Measurements from ENCODE around the gene MARCHF5.

The MARCHF5 gene

GRCh38 chr10:92290837-92291615 is at the start of gene MARCHF5, which contains the start of gene CPEB3:
Gene MARCHF5, plus strand, starts transcription at chr10:92291167. Its CDS starts 328 bp downstream, at chr10:92291495.
Gene CPEB3, minus strand, starts transcription at chr10:92291078. Its CDS starts 50,728 bp downstream, at chr10:92240350.
- peak; percentile 85 for DNase-seq (ENCODE audit: extremely low read depth, low read depth)
- TF ChIP-seq CTCF (IDR thresholded peaks at IDR 0.05; ENCODE audit: low read depth, low read length) = peak; percentile 49

DNA sequence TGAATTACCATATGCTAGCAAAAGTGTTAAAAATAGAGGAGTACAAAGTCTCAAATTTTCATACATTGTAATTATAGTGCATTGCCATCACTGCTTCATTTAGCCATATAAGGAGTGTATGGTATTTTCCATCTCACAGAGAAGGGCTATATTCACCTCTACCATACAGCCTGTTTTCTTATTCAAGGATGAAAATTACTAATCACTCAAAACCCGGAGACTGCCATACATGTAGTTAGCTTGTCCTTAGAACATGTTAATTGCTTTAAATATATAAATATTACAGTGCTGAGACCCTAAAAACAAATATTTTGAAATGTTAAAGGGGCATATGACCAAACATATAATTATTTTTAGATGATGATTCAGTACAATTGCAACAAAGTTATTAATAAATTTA is 49.5 kb upstream of the MARCHF5 start:
- no peak for DNase-seq (ENCODE audit: extremely low read depth, low read depth)
- TF ChIP-seq CTCF (IDR thresholded peaks at IDR 0.05; ENCODE audit: low read depth, low read length) = no peak

GRCh38 chr10:92242380-92242779 is 48.6 kb upstream of the MARCHF5 start:
- no peak for TF ChIP-seq CTCF (IDR thresholded peaks at IDR 0.05; ENCODE audit: low read depth, low read length)

DNA sequence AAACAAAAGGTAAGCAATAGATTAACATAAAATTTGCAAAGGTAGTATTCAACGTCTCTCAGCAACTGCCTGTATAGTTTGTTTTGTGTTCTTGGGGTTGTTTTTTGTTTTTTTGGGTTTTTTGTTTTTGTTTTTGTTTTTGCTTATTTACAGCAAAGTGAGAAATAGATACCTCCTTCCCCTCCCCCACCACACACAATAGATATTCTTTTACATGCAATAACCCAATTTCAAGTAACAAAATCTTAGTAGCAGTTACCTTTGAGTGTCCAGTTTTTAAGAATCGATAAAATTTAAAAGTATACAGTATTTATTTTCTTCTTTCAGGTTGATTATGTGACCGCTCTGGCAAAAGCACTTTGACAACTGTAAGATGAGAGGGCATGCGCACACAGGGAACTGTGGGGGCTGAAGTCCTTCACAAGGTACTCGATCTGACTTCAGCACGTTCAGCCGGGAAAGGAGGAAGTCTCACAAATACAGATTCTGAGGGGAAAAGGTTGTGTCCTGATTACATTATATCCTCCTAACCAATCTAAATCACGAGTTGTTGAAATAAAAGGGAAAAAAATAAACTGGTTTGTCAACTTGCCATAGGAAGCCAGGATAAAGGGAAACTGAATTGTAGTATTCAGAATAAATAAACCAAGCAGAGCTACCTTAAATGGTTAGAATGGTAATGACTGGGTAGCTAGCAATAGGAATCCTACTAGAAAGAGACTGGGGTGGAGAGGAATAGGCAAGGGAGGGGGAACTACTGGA is 47.9 kb upstream of the MARCHF5 start:
- no peak for TF ChIP-seq CTCF (IDR thresholded peaks at IDR 0.05; ENCODE audit: low read depth, low read length)
- DNase-seq (ENCODE audit: extremely low read depth, low read depth) = no peak

More at GRCh38 chr10:92242380-92242779, 48.6 kb upstream of the MARCHF5 start:
- DNase-seq (ENCODE audit: extremely low read depth, low read depth) = no peak

GRCh38 chr10:92244796-92245195 is 46.2 kb upstream of the MARCHF5 start:
- DNase-seq (ENCODE audit: extremely low read depth, low read depth) = no peak
- TF ChIP-seq CTCF (IDR thresholded peaks at IDR 0.05; ENCODE audit: low read depth, low read length) = no peak

DNA sequence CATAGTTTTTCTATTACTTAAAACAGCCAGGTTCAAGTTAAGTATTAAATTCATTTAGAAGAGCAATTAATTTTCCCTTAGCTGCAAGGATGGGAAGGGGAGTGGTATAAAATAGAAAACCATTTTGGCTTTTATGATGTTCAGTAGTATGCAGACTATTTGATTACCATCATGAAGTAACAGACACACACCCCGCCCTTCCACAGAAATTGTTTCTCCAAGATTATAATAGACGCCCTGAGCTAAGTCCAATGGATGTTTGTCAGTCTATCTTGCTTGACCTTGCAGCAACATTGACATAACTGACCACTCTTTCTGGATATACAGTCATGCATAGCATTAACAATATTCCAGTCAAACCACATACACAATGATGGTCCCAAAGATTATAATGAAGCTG is 42.4 kb upstream of the MARCHF5 start:
- no peak for DNase-seq (ENCODE audit: extremely low read depth, low read depth)

More for the DNA sequence above, 42.4 kb upstream of the MARCHF5 start:
- no peak for TF ChIP-seq CTCF (IDR thresholded peaks at IDR 0.05; ENCODE audit: low read depth, low read length)

Data from AG09319 (cell line).